HG02884 (cell line): Measurements from ENCODE around the gene PIK3R1.
"Not testable (repeated sequence)": the region's sequence is repeated elsewhere in the genome, so short reads cannot be mapped to it uniquely, and the experiment has no call there.

Experiments
- ATAC-seq: cut with Tn5 transposase; IDR thresholded peaks from one replicate; pipeline ENCODE4 v1.9.1; 2021; ENCODE audit warnings: mild to moderate bottlenecking, moderate library complexity; ENCODE audit not compliant: unreplicated experiment

PIK3R1 gene

GRCh38 chr5:68225188-68225910 is 9.8 kb downstream of the PIK3R1 start:
- no peak for ATAC-seq

DNA sequence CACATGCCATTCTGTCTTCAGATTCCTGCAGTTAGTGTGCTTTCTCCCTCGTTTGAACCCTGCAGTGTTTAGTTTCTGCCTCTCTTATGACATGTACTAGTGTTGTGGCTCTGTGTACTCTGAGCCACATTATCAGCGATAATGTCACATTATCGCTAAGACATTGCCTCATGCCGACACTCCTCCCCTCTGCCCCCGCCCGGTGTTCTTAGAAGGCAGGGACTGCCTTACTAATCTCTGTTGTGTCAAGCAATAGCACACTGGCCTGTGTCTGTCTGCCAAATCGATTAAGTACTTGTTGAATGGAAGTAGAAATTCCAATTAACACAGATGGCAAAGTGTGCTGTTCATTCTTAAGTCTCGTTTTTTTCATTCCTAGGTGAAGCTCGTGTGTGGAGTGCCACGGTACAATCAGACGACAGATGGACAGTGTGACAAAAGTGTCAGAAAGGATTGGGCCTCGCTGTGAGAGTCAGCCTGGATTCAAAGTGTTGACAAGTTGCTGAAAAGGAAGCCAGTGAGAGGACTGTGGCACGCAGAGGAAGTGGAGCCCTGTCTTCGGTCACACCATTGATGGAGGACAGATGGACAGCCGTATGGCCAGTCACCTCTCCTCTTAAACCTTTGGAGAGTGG is 10.5 kb downstream of the PIK3R1 start:
- no peak for ATAC-seq

- ATAC-seq = no peak
Measured at GRCh38 chr5:68226546-68227073, 11.1 kb downstream of the PIK3R1 start.

- ATAC-seq = no peak
Measured at GRCh38 chr5:68227532-68228160, 12.1 kb downstream of the PIK3R1 start.

GRCh38 chr5:68229416-68229815 is 13.9 kb downstream of the PIK3R1 start:
- ATAC-seq = no peak

GRCh38 chr5:68230285-68230684 is 14.7 kb downstream of the PIK3R1 start:
- no peak for ATAC-seq

DNA sequence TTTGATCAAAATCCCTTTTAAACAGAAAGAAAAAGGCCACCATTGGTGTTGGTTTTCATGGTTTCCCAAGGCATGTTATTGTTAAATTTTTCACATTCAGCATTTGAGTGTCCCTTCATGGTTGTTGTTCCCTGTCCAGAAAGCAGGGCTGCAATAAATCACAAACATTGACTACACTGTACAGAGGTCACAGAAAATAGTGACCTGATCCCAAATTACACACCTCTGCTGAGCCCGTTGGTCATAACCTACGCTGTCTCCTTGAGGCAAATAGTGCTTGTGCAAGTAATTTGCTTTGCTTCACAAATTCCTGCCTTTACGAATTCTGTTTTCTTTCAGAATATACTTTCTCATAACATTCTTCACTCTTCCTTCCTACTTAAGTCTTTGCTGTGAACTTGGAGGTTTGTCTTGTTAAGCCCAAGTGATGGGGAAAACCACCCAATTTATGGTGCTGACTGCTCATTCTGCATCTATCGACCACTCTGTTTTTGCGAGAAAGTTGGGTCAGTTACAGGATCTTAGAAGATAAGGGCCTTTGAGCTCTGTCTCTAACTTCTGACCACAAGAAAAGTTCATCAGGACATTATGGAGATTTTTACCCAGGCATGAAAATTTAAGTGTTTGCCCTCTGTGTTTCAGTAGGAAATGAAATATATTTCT is 16.0 kb downstream of the PIK3R1 start:
- ATAC-seq = no peak

GRCh38 chr5:68232277-68232676 is 16.7 kb downstream of the PIK3R1 start:
- no peak for ATAC-seq

DNA sequence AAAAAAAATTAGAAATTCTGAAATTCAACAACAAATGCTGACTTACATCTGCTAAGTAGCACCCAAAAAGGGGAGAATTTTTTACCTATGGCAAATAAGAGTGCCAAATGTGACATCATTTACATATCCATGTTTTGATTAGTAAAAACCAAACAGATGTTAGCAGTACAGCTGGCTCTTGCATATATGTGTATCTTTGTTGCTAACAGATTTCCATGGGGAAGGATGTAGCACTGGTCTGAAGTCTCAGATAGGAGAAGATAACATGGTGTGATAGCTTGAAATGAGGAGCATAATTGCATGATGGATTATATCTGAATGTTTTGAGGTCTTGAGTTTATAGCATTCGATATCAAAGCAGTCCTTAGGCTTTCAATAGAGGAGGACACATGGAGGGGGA is 17.5 kb downstream of the PIK3R1 start:
- no peak for ATAC-seq

DNA sequence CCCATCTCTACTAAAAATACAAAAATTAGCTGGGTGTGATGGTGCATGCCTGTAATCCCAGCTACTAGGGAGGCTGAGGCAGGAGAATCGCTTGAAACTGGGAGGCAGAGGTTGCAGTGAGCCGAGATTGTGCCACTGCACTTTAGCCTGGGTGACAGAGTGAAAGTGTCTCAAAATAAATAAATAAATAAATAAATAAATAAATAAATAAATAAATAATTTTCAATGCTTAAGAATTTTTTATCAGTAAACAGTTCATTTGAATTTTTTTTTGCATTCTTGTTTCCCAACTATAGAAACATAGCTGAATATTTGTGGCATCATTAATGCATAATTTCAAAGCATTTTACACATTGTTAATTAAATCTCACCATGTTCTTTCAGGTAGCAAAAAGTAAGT is 19.7 kb downstream of the PIK3R1 start:
- not testable (repeated sequence) for ATAC-seq

DNA sequence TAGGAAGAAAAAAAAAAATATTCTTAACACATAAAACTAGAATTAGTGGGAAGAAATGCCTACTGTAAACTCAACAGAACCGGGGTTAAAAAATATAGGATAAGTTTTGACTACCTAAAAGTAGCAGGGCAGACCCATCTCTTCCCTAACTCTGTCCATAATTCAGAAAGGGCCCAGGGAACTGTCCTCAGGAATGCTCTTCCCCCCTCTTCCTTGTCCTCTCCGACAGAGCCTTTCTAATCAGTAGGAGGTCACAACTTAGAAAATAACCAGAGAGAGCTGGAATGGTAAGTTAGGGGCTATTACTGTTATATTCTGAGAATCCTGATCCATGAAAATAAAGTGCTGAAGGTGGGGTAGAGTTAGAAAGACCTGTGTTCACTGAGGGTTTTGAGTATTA is 22.2 kb downstream of the PIK3R1 start:
- no peak for ATAC-seq

DNA sequence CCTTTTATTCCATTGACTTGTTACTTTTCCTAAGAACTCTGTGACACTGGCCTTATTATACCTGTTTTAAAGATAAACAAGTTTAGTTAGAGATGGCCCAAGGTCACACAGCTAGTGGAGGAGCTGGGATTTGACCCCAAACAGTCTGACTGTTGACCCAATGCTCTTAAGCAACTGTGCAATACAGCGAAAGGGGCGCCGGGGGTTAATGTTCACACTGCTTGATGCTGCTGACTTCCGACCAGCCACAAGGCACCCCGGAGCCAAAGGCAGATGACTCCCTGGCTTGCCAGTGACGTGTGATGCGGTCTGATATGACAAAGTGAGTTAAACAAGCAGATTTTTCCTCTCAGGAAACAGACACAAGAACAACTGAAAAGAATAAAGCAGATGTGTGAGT is 23.9 kb downstream of the PIK3R1 start:
- ATAC-seq = peak; percentile 79

DNA sequence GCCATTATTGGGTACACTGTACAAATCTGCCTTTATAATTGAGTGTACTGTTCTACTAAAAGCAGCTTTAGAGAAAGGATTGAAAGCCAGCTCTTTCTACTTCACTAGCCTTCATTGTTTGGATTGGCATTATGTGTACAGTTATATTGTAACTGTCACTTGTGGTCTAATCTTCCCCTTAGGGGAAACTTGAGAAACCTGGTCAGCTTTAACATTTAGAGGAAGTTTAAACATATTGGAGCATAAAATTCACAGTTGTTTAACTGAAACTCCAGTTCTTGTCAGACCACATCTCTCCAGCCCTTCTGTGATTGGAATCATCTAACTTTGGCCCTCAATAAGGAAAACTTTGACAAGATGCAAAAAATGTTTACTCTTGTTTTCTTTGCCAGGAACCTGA is 24.6 kb downstream of the PIK3R1 start:
- ATAC-seq = peak; percentile 62

- ATAC-seq = no peak
Measured at GRCh38 chr5:68240771-68241170, 25.2 kb downstream of the PIK3R1 start.

DNA sequence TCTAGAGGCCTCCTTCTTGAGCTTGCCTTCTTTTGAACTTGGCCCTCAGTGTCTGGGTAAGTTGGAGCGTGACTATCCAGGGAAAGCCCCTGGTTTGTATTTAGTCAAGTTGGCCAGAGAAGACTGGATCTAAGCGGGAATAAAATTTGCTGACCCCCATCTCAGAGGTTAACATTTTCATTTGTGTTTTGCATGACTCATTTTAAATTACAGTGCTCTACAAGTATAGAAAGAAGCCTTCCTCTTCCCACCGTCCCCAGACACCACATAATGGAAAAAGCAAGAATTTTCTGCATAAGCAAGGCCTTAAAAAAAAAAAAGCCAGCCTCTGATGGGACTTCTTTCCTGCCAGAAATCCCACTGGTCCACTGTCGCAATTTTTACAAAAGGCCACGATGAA is 27.2 kb downstream of the PIK3R1 start:
- ATAC-seq = no peak

- no peak for ATAC-seq
Measured at GRCh38 chr5:68243251-68243650, 27.7 kb downstream of the PIK3R1 start.

DNA sequence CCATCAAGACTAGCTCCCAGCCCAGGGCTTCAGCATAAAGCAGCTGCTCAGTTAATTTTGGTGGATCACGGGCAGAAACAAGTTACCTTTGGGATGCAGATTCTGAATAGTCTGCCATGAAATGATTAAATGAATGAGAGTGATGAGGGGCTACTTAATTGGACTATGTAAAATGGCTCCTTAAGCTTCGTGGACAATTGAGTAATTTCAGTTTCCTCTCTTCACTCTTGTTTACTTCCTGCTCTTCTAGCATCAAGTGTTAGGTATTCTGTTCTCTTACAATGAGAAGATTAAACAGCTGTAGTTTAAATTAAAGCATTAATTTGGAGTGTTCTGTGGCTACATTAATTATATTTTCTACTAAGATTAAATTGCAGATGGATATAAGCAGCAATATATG is 28.1 kb downstream of the PIK3R1 start:
- ATAC-seq = no peak

GRCh38 chr5:68245319-68245718 is 29.8 kb downstream of the PIK3R1 start:
- no peak for ATAC-seq

DNA sequence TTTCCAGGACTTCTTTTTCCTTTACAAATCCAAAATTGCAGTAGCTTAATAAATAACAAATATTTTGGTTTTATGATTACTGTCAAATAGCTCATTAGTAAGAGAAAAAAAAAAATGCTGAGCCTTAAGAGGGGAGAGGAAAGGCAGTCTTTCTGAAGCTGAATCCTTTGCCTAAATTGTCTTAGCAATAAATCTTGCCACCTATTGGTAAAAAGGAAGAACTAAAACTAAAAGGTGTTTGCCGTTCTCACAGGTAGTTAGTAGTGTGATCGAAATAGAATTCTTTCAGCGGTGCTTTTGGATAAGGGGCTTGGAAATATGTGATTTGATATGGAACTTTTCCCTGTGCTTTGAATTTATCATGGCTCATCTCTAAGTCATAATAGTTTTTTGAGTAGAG is 31.2 kb downstream of the PIK3R1 start:
- ATAC-seq = no peak

DNA sequence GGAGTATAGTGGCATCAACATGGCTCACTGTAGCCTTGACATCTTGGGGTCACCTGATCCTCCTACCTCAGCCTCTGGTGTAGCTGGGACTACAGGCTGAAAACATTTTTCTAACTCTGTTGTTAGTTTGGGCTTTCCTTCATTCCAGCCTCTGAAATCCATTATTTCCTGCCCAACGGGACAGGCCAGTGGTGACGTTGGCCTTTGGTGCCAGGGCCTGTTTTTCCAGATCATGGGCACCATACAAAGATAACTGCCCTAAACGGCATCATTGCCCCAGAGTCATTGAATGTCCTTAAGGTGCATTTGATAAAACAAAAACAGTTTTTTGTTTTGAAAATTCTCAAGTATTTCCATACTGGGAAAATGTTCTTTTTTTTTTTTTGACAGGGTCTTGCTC is 32.1 kb downstream of the PIK3R1 start:
- no peak for ATAC-seq

- ATAC-seq = no peak
Measured at GRCh38 chr5:68248896-68249295, 33.3 kb downstream of the PIK3R1 start.

DNA sequence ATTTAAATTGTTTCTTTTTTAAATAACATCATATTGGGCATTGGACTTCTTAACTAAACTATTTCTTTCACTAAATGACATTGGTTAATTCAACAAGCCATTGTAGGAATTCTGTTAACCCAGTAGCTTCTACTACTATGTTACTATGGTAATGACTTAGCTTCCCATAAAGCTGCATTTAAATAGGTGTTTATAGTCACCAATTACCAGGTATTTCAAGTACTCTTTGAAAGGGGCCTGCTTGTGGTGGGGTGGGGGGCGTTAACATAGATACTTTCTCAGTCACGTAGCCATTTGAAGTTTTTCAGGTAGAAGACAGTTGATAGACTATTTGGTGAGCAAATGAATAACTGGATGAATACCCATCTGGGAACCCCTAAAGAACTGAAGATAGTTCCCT is 34.0 kb downstream of the PIK3R1 start:
- ATAC-seq = no peak
